HAP-1 (cell line): ENCODE measurements around the gene ASB5.
"Not testable (repeated sequence)": the region's sequence is repeated elsewhere in the genome, so short reads cannot be mapped to it uniquely, and the experiment has no call there.

ENCODE experiments used
- DNase-seq, 2 experiments: peaks; one replicate each; pipeline ENCODE4 v3.0.0-alpha.2; 2016 to 2020; ENCODE audit warnings: low spot score in 2 of 2
- H3K27me3 ChIP-seq: fragments of 250-450 bp; sonication (Bioruptor Pico); 2 replicates; pipeline ENCODE4 v1.5.1; 2020; ENCODE audit warnings: low read depth, mild to moderate bottlenecking, moderate library complexity
- H3K36me3 ChIP-seq: fragments of 250-450 bp; sonication (Bioruptor Pico); replicated peaks from 2 replicates; pipeline ENCODE4 v1.5.1; 2020; ENCODE audit warnings: mild to moderate bottlenecking
- H3K4me1 ChIP-seq: fragments of 250-450 bp; sonication (Bioruptor Pico); 2 replicates; pipeline ENCODE4 v1.5.1; 2020; ENCODE audit warnings: mild to moderate bottlenecking
- H3K4me3 ChIP-seq: fragments of 250-450 bp; sonication (Bioruptor Pico); 2 replicates; pipeline ENCODE4 v1.5.1; 2020; ENCODE audit warnings: mild to moderate bottlenecking, moderate library complexity
- H3K9me3 ChIP-seq: fragments of 250-450 bp; sonication (Bioruptor Pico); 2 replicates; pipeline ENCODE4 v1.5.1; 2020; ENCODE audit warnings: mild to moderate bottlenecking, moderate library complexity
- in situ Hi-C: fragments of 300-500 bp; cut with MboI; formaldehyde crosslinking; loops from 3 replicates; pipeline ENCODE4 v1.14.3; 2020; ENCODE audit warnings: low sequenced_read_pairs, inconsistent platforms, mixed read lengths

ASB5 gene

DNA sequence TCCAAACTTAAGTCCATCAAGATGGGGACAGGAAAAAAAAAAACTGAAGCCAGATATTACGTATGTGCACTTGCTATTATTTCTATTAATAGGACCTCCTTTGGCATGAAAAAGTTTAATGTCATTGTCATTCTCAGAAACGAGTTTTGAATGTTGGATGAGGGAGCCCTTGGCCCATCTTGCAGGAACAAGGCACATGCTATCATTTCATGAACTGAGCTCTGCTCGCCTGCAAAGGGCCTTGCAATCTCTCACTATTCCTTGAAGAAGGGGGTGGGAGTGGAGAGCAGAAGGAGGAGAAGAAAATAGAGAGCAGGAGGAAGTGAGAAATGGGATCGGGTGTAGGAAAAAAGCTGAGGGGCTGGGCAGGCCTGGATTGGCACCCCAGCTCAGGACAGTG is 39.4 kb downstream of the ASB5 start:
- in situ Hi-C loops, result no loop called here
- no peak for DNase-seq
- Histone ChIP-seq H3K36me3 (no peaks in the 10 kb centered on the region), H3K9me3 (no peaks in the 10 kb centered on the region), H3K27me3 (no peaks in the 10 kb centered on the region), H3K4me1 (no peaks in the 10 kb centered on the region), H3K4me3 (no peak overlapping the region)

GRCh38 chr4:176226736-176227135 is 42.3 kb downstream of the ASB5 start:
- no peak for DNase-seq
- Histone ChIP-seq H3K27me3 (no peaks in the 10 kb centered on the region), H3K4me3 (no peak overlapping the region), H3K9me3 (no peaks in the 10 kb centered on the region), H3K4me1 (no peaks in the 10 kb centered on the region), H3K36me3 (no peaks in the 10 kb centered on the region)
- in situ Hi-C loops, result no loop called here

GRCh38 chr4:176223561-176223960 is 45.5 kb downstream of the ASB5 start:
- no peaks in the 10 kb centered on the region for H3K36me3 ChIP-seq
- no peaks in the 10 kb centered on the region for H3K27me3 ChIP-seq
- in situ Hi-C loops, result no loop called here
- no peaks in the 10 kb centered on the region for H3K4me1 ChIP-seq
- no peaks in the 10 kb centered on the region for H3K9me3 ChIP-seq
- no peak overlapping the region for H3K4me3 ChIP-seq
- DNase-seq, result no peak

- H3K4me3 ChIP-seq, result no peak overlapping the region
- in situ Hi-C loops, result no loop called here
- no peaks in the 10 kb centered on the region for H3K36me3 ChIP-seq
- no peak for DNase-seq
- no peaks in the 10 kb centered on the region for H3K27me3 ChIP-seq
- no peaks in the 10 kb centered on the region for H3K9me3 ChIP-seq
- H3K4me1 ChIP-seq, result no peaks in the 10 kb centered on the region
Observed at GRCh38 chr4:176222149-176222548, 46.9 kb downstream of the ASB5 start.

DNA sequence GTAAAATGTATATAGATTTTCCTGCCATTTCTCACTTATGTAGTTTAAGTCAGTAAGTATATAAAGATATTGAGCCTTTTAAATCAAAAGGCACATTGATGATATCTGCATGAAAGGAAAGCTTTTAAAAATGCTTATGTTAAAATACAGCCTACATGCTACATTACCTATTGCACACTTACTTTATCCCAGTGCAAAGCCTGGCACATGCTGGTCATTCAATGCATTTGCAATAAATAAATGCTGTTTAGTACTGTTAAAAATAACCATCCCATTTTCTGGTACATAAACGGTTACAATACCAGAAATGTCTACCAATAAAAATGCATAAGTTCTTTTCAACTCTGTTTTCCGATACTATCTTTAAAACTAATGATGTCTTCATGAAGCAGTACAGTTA is 51.5 kb downstream of the ASB5 start:
- no peaks in the 10 kb centered on the region for H3K4me1 ChIP-seq
- DNase-seq, result no peak
- in situ Hi-C loops, result no loop called here
- no peaks in the 10 kb centered on the region for H3K36me3 ChIP-seq
- no peaks in the 10 kb centered on the region for H3K9me3 ChIP-seq
- H3K4me3 ChIP-seq, result no peak overlapping the region
- H3K27me3 ChIP-seq, result no peaks in the 10 kb centered on the region

- in situ Hi-C loops, H3K9me3 ChIP-seq, H3K4me3 ChIP-seq, DNase-seq, H3K27me3 ChIP-seq, H3K4me1 ChIP-seq, H3K36me3 ChIP-seq: not testable (repeated sequence)
Observed at GRCh38 chr4:176212351-176212750, 56.7 kb downstream of the ASB5 start.

DNA sequence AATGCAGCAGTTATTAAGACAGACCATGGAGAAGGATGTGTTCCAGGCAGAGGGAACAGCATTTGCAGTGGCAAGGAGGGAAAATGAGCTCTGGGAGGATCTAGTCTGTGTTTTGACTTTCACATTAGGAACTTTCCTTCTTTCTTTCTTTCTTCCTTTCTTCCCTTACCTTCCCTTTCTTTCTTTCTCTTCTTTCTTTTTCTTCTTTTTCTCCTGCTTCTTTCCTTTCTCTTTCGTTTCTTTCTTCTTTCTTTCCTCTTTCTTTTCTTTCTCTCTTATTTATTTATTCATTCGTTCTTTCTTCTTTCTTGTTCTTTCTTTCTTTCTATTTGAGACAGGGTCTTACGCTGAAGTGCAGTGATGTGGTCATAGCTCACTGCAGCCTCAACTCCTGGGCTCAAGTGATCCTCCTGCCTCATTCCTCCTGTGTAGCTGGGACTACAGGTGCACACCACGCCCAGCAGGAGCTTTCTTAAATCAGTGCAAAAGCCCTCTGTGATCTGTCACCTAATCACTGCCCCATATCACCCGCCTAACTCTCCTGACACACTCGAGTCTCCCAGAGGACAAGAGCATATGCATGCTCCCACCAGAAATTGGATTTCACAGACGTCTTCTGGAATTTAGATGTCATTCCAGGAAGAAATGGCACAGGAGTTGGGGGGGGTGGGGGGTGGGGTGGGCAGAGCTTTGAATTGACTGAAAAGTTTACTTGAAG is 58.3 kb downstream of the ASB5 start:
- no peak for DNase-seq
- Histone ChIP-seq H3K9me3 (no peaks in the 10 kb centered on the region), H3K4me3 (no peak overlapping the region), H3K4me1 (no peaks in the 10 kb centered on the region), H3K36me3 (no peaks in the 10 kb centered on the region), H3K27me3 (no peaks in the 10 kb centered on the region)
- in situ Hi-C loops, result no loop called here

GRCh38 chr4:176210101-176210500 is 58.9 kb downstream of the ASB5 start:
- in situ Hi-C loops, result no loop called here
- Histone ChIP-seq H3K36me3 (no peaks in the 10 kb centered on the region), H3K9me3 (no peaks in the 10 kb centered on the region), H3K27me3 (no peaks in the 10 kb centered on the region), H3K4me1 (no peaks in the 10 kb centered on the region), H3K4me3 (no peak overlapping the region)
- DNase-seq, result no peak

DNA sequence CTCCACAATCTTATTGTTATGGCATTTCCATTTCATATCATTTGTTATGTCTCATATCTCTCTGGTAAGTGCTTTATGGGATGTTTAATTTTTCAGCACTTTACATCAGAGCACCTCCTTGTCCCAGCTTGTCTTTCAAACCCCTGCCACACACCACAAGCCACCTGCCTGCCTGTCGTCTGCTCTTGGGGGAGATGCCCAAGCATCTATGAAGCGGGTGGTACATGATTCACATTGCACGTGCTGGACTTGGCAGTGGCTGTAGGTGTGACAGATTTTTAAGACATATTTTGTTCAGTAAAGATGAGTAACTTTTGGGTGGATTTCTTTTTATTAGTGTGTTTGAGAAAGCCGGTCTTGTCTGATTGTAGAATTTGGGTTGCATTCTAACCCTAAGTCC is 59.5 kb downstream of the ASB5 start:
- DNase-seq, result no peak
- Histone ChIP-seq H3K4me1 (no peaks in the 10 kb centered on the region; the same call in 1 of the 2 replicates), H3K36me3 (no peaks in the 10 kb centered on the region), H3K9me3 (no peaks in the 10 kb centered on the region), H3K27me3 (no peaks in the 10 kb centered on the region), H3K4me3 (no peak overlapping the region)
- in situ Hi-C loops, result no loop called here

DNA sequence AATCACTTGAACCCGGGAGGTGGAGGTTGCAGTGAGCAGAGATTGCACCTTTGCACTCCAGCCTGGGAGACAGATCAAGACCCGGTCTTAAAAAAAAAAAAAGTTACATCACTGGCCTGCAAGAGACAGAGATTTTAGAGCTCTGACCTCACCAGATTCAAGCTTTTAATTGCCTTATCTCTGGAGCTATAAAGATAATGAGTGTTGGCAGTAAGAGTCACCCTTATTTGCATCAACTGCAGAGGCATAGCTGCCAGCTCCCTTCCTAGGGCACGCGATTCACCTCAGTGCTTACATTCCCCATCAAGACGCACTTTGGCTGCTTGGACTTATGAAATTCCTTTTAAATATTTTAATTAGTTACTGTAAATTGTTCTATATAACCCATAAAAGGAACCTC is 61.2 kb downstream of the ASB5 start:
- DNase-seq, result no peak
- Histone ChIP-seq H3K4me1 (no peaks in the 10 kb centered on the region; the same call in 1 of the 2 replicates), H3K36me3 (no peaks in the 10 kb centered on the region), H3K27me3 (no peaks in the 10 kb centered on the region), H3K4me3 (no peak overlapping the region), H3K9me3 (no peaks in the 10 kb centered on the region)
- in situ Hi-C loops, result no loop called here

GRCh38 chr4:176205299-176205698 is 63.7 kb downstream of the ASB5 start:
- in situ Hi-C loops, result no loop called here
- DNase-seq, result no peak
- Histone ChIP-seq H3K4me1 (no peaks in the 10 kb centered on the region; the same call in 1 of the 2 replicates), H3K4me3 (no peak overlapping the region), H3K9me3 (no peaks in the 10 kb centered on the region), H3K27me3 (no peaks in the 10 kb centered on the region), H3K36me3 (no peaks in the 10 kb centered on the region)

DNA sequence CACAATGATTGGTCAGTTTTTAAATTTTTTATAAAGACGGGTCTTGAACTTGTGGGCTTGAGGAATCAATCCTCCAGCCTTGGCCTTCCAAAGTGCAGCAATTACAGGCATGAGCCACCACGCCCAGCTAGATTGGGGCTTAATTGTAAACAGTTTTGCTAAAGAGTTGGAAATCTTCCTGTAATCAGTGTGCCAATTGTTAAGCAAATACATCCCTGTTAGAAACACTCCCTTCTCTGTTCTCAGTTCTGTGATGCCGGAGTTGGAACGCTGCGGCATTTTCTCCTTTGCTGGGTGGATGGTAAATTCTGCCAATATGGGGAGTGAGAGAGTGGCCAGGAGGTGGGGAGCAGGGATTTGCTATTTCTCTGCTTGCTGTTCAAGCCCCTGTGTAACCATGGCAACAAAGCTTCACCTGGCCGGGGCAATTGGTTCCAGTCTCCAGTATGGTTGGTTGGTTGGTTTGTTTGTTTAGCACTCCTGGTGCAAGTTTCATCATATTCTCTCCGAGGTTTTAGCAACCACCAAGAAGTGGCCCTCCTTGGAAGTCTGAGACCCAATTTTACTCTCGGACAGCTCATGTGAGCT is 70.6 kb downstream of the ASB5 start:
- Histone ChIP-seq H3K36me3 (no peaks in the 10 kb centered on the region), H3K9me3 (no peaks in the 10 kb centered on the region), H3K4me3 (no peak overlapping the region), H3K4me1 (peaks cover 3% of the 10 kb centered on the region), H3K27me3 (no peaks in the 10 kb centered on the region)
- in situ Hi-C loops, result no loop called here
- DNase-seq, result no peak

GRCh38 chr4:176195184-176195978 is 73.6 kb downstream of the ASB5 start, which contains the start of gene SPATA4:
TSS of gene SPATA4 (minus strand) at chr4:176195585. CDS start at chr4:176195562, 23 bp downstream.
- Histone ChIP-seq H3K9me3 (no peaks in the 10 kb centered on the region), H3K4me3 (peak within 1 kb of the TSS; percentile 27), H3K4me1 (peaks cover 3% of the 10 kb centered on the region), H3K36me3 (no peaks in the 10 kb centered on the region), H3K27me3 (no peaks in the 10 kb centered on the region)
- DNase-seq, result peak; percentile 80 to 95
- in situ Hi-C loops, result no loop called here

DNA sequence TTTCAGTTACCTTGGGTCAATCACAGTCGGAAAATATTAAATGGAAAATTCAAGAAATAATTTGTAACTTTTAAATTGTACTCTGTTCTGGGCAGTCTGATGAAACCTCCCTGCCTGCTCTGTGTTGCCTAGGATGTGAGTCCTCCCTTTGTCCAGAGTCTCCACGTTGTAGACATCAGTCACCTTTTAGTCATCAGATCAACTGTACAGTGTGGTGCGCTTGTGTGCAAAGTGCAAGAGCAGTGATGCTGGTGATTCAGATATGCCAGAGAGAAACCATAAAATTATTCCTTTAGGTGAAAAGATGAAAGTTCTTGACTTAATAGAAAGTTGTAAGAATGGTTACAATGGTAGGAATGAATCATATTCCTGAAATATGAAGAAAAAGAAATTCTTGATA is 75.1 kb downstream of the ASB5 start:
- Histone ChIP-seq H3K4me1 (peaks cover 3% of the 10 kb centered on the region), H3K27me3 (no peaks in the 10 kb centered on the region), H3K9me3 (no peaks in the 10 kb centered on the region), H3K36me3 (no peaks in the 10 kb centered on the region), H3K4me3 (no peak overlapping the region)
- no peak for DNase-seq
- in situ Hi-C loops, result no loop called here
